Calu3 (cell line): ENCODE data around the gene CLNK. TPM values are rescaled to one million over a fixed set of nuclear protein-coding genes. Genes with fewer than 3 reads are reported as not detected.

Experiments
- BruUV-seq: library from RNA; stranded (reverse); fragments of 400-500 nt; replicated peaks from 2 replicates; lab custom pipeline; 2021; lab: Mats Ljungman, UMichigan
- CTCF ChIA-PET: fragments of 300-600 bp; sonication (Branson Sonifier 250); formaldehyde crosslinking; loops from one replicate; lab custom pipeline; 2022; ENCODE audit warnings: antibody characterized with exemption; lab: Charles Lee
- DNase-seq: peaks from one replicate; pipeline ENCODE4 v3.0.0; 2022
- H3K27ac Mint-ChIP-seq: one replicate; pipeline ENCODE4 v1.8.0; 2022; ENCODE audit warnings: mixed read lengths; ENCODE audit not compliant: unreplicated experiment
- H3K27me3 Mint-ChIP-seq: one replicate; pipeline ENCODE4 v1.8.0; 2022; ENCODE audit warnings: mixed read lengths; ENCODE audit not compliant: unreplicated experiment
- H3K36me3 Mint-ChIP-seq: one replicate; pipeline ENCODE4 v1.8.0; 2022; ENCODE audit warnings: mild to moderate bottlenecking, moderate library complexity, mixed read lengths; ENCODE audit not compliant: insufficient read depth, unreplicated experiment
- H3K4me1 Mint-ChIP-seq: one replicate; pipeline ENCODE4 v1.8.0; 2022; ENCODE audit warnings: mild to moderate bottlenecking, low read depth, mixed read lengths; ENCODE audit not compliant: unreplicated experiment
- H3K4me3 Mint-ChIP-seq: one replicate; pipeline ENCODE4 v1.8.0; 2022; ENCODE audit warnings: mild to moderate bottlenecking, low read depth, moderate library complexity, mixed read lengths; ENCODE audit not compliant: unreplicated experiment
- H3K9me3 Mint-ChIP-seq: one replicate; pipeline ENCODE4 v1.8.0; 2022; ENCODE audit warnings: low read depth, mixed read lengths; ENCODE audit not compliant: unreplicated experiment
- CTCF ChIP-seq: fragments of 200-600 bp; IDR thresholded peaks from one replicate; pipeline ENCODE4 v1.8.0; 2022; ENCODE audit warnings: antibody characterized with exemption; ENCODE audit not compliant: unreplicated experiment
- intact Hi-C: fragments of 100-400 bp; cut with micrococcal nuclease; formaldehyde crosslinking; loops from one replicate; pipeline ENCODE4 v1.10.0; 2022; ENCODE audit not compliant: unreplicated experiment
- total RNA-seq: library from RNA; stranded (reverse); gene quantifications from 2 replicates; pipeline ENCODE4 v1.2.3, GENCODE V29; 2022

CLNK gene
- total RNA-seq, 1 experiment from 2014 or later: not detected

GRCh38 chr4:10567766-10568165 lies 116.8 kb downstream of the CLNK start:
- H3K4me1 Mint-ChIP-seq: no peaks in the 10 kb centered on the region
- no peaks in the 10 kb centered on the region for H3K9me3 Mint-ChIP-seq
- no peak overlapping the region for H3K4me3 Mint-ChIP-seq
- H3K27me3 Mint-ChIP-seq: no peaks in the 10 kb centered on the region
- H3K36me3 Mint-ChIP-seq: no peaks in the 10 kb centered on the region
- no peak for TF ChIP-seq CTCF
- BruUV-seq: no TSS peak
- no peak for DNase-seq
- CTCF ChIA-PET: no interaction called here
- intact Hi-C loops: no loop called here
- H3K27ac Mint-ChIP-seq: no peak overlapping the region

GRCh38 chr4:10565166-10565780 lies 119.3 kb downstream of the CLNK start:
- DNase-seq: no peak
- CTCF ChIA-PET: no interaction called here
- Mint-ChIP-seq H3K4me1 (no peaks in the 10 kb centered on the region), H3K4me3 (no peak overlapping the region), H3K27me3 (no peaks in the 10 kb centered on the region), H3K9me3 (no peaks in the 10 kb centered on the region), H3K27ac (no peak overlapping the region), H3K36me3 (no peaks in the 10 kb centered on the region)
- no peak for TF ChIP-seq CTCF
- intact Hi-C loops: no loop called here
- BruUV-seq: no TSS peak

GRCh38 chr4:10554694-10555093 lies 129.9 kb downstream of the CLNK start:
- Mint-ChIP-seq H3K9me3 (no peaks in the 10 kb centered on the region), H3K4me3 (no peak overlapping the region), H3K4me1 (peaks cover 8% of the 10 kb centered on the region), H3K27ac (no peak overlapping the region), H3K36me3 (no peaks in the 10 kb centered on the region), H3K27me3 (no peaks in the 10 kb centered on the region)
- peak; percentile 39 for DNase-seq
- peak; percentile 39 for TF ChIP-seq CTCF
- no TSS peak for BruUV-seq
- CTCF ChIA-PET: interaction anchor here (0.5 kb wide), 1 partner anchor 1392 kb away, joined by 4 read pairs; no protein-coding TSS in a partner anchor
- intact Hi-C loops: loop anchor here (10.0 kb wide), 2 partner anchors 160 to 870 kb away; partner anchors contain the start of gene HS3ST1

GRCh38 chr4:10554121-10554520 lies 130.4 kb downstream of the CLNK start:
- peaks cover 3% of the 10 kb centered on the region for H3K27me3 Mint-ChIP-seq
- BruUV-seq: no TSS peak
- peaks cover 8% of the 10 kb centered on the region for H3K4me1 Mint-ChIP-seq
- intact Hi-C loops: loop anchor here (10.0 kb wide), 2 partner anchors 161 to 871 kb away; partner anchors contain the start of gene HS3ST1
- no peak overlapping the region for H3K27ac Mint-ChIP-seq
- no peaks in the 10 kb centered on the region for H3K36me3 Mint-ChIP-seq
- CTCF ChIA-PET: no interaction called here
- H3K4me3 Mint-ChIP-seq: no peak overlapping the region
- TF ChIP-seq CTCF: no peak
- H3K9me3 Mint-ChIP-seq: no peaks in the 10 kb centered on the region
- no peak for DNase-seq
